SK-N-SH treated with all-trans-retinoic acid at 6 μM for 48 hours (cell line): ENCODE data around the gene LPIN2.

Experiments used
- ARNTL ChIP-seq: fragments of 450-650 bp; formaldehyde crosslinking; IDR thresholded peaks from 2 replicates; pipeline ENCODE4 v1.5.0; 2020; ENCODE audit warnings: low read depth, mild to moderate bottlenecking, moderate library complexity, borderline replicate concordance
- BACH2 ChIP-seq: fragments of 250-450 bp; sonication (Bioruptor Pico); IDR thresholded peaks from 2 replicates; pipeline ENCODE4 v1.9.0; 2021; ENCODE audit warnings: mild to moderate bottlenecking, borderline replicate concordance
- CREB5 ChIP-seq: fragments of 250-450 bp; sonication (Bioruptor Pico); IDR thresholded peaks from 2 replicates; pipeline ENCODE4 v1.5.1; 2020; ENCODE audit warnings: low read depth, mild to moderate bottlenecking, moderate library complexity
- CSDC2 ChIP-seq: fragments of 250-450 bp; sonication (Bioruptor Pico); IDR thresholded peaks from 2 replicates; pipeline ENCODE4 v1.5.0; 2020; ENCODE audit warnings: mild to moderate bottlenecking, moderate library complexity
- ESRRG ChIP-seq: fragments of 250-450 bp; sonication (Bioruptor Pico); IDR thresholded peaks from 2 replicates; pipeline ENCODE4 v1.6.1; 2021; ENCODE audit warnings: mild to moderate bottlenecking
- GLIS3 ChIP-seq: fragments of 250-450 bp; sonication (Bioruptor Pico); IDR thresholded peaks from 2 replicates; pipeline ENCODE4 v1.5.0; 2020; ENCODE audit warnings: mild to moderate bottlenecking, moderate library complexity
- ISL1 ChIP-seq: fragments of 250-450 bp; sonication (Bioruptor Pico); IDR thresholded peaks from 2 replicates; pipeline ENCODE4 v2.1.2; 2022; ENCODE audit warnings: mild to moderate bottlenecking, moderate library complexity
- OSR1 ChIP-seq: fragments of 250-450 bp; sonication (Bioruptor Pico); IDR thresholded peaks from 2 replicates; pipeline ENCODE4 v1.8.0; 2022; ENCODE audit warnings: moderate library complexity, mild to moderate bottlenecking, inconsistent platforms
- PATZ1 ChIP-seq: fragments of 250-450 bp; sonication (Bioruptor Pico); IDR thresholded peaks from 2 replicates; pipeline ENCODE4 v1.8.0; 2020; ENCODE audit warnings: mild to moderate bottlenecking, moderate library complexity, borderline replicate concordance
- TOX ChIP-seq: fragments of 250-450 bp; sonication (Bioruptor Pico); IDR thresholded peaks from 2 replicates; pipeline ENCODE4 v1.8.0; 2021; ENCODE audit warnings: mild to moderate bottlenecking, moderate library complexity, borderline replicate concordance
- ZFP3 ChIP-seq: fragments of 250-450 bp; sonication (Bioruptor Pico); IDR thresholded peaks from 2 replicates; pipeline ENCODE4 v1.5.0; 2020; ENCODE audit warnings: mild to moderate bottlenecking, moderate library complexity
- ZNF70 ChIP-seq: fragments of 450-650 bp; formaldehyde crosslinking; IDR thresholded peaks from 2 replicates; pipeline ENCODE4 v1.5.0; 2020; ENCODE audit warnings: mild to moderate bottlenecking, moderate library complexity
- ZNF8 ChIP-seq: fragments of 450-650 bp; formaldehyde crosslinking; IDR thresholded peaks from 2 replicates; pipeline ENCODE4 v1.5.0; 2020; ENCODE audit warnings: mild to moderate bottlenecking, moderate library complexity
- TF ChIP-seq, protein P1 (sequence below): fragments of 250-450 bp; sonication (Bioruptor Pico); IDR thresholded peaks from 2 replicates; pipeline ENCODE4 v1.5.0; 2020; ENCODE audit warnings: mild to moderate bottlenecking, moderate library complexity

- TF ChIP-seq PATZ1 (no peak), ESRRG (CRISPR knock-in tag) (no peak), CSDC2 (CRISPR knock-in tag) (no peak), TOX (CRISPR knock-in tag) (no peak), BACH2 (CRISPR knock-in tag) (no peak), ZFP3 (CRISPR knock-in tag) (no peak), ZNF8 (no peak), GLIS3 (CRISPR knock-in tag) (no peak), ISL1 (CRISPR knock-in tag) (no peak), ARNTL (CRISPR knock-in tag) (no peak), ZNF70 (CRISPR knock-in tag) (no peak), CREB5 (CRISPR knock-in tag) (no peak), OSR1 (CRISPR knock-in tag) (no peak)
- TF ChIP-seq, protein P1, sequence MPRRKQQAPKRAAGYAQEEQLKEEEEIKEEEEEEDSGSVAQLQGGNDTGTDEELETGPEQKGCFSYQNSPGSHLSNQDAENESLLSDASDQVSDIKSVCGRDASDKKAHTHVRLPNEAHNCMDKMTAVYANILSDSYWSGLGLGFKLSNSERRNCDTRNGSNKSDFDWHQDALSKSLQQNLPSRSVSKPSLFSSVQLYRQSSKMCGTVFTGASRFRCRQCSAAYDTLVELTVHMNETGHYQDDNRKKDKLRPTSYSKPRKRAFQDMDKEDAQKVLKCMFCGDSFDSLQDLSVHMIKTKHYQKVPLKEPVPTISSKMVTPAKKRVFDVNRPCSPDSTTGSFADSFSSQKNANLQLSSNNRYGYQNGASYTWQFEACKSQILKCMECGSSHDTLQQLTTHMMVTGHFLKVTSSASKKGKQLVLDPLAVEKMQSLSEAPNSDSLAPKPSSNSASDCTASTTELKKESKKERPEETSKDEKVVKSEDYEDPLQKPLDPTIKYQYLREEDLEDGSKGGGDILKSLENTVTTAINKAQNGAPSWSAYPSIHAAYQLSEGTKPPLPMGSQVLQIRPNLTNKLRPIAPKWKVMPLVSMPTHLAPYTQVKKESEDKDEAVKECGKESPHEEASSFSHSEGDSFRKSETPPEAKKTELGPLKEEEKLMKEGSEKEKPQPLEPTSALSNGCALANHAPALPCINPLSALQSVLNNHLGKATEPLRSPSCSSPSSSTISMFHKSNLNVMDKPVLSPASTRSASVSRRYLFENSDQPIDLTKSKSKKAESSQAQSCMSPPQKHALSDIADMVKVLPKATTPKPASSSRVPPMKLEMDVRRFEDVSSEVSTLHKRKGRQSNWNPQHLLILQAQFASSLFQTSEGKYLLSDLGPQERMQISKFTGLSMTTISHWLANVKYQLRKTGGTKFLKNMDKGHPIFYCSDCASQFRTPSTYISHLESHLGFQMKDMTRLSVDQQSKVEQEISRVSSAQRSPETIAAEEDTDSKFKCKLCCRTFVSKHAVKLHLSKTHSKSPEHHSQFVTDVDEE (CRISPR knock-in tag): no peak
Measured at GRCh38 chr18:3042379-3042778, 29.4 kb upstream of the LPIN2 start.
